GM23338 (cell line): ENCODE data around the gene ARHGEF25. TPM values are rescaled to one million over a fixed set of nuclear protein-coding genes. Genes with fewer than 3 reads are reported as not detected.

Source experiments
- ATAC-seq: fragments of 200-7000 bp; cut with Tn5 transposase; 3 replicates; pipeline ENCODE4 v1.9.1; 2020
- DNase-seq: peaks from one replicate; pipeline ENCODE4 v3.0.0-alpha.2; 2015; ENCODE audit warnings: low spot score
- H2AFZ ChIP-seq: fragments of 200-600 bp; sonication (generic); 2 replicates; pipeline ENCODE4 v1.8.0; 2016; ENCODE audit warnings: antibody characterized with exemption, mild to moderate bottlenecking, moderate library complexity
- H3F3A ChIP-seq: fragments of 200-600 bp; sonication (generic); replicated peaks from 2 replicates; pipeline ENCODE4 v1.8.0; 2017; ENCODE audit warnings: antibody characterized with exemption, mixed run types, low read depth
- H3K27ac ChIP-seq: fragments of 200-600 bp; sonication (generic); 2 replicates; pipeline ENCODE4 v1.6.1; 2016; ENCODE audit warnings: low read depth
- H3K27me3 ChIP-seq: fragments of 200-600 bp; sonication (generic); 2 replicates; pipeline ENCODE4 v1.8.0; 2016; ENCODE audit warnings: mild to moderate bottlenecking, mixed run types, moderate library complexity; ENCODE audit not compliant: insufficient read depth
- H3K36me3 ChIP-seq: fragments of 200-600 bp; sonication (generic); 2 replicates; pipeline ENCODE4 v1.8.0; 2016; ENCODE audit warnings: mild to moderate bottlenecking; ENCODE audit not compliant: insufficient read depth
- H3K4me1 ChIP-seq: fragments of 200-600 bp; sonication (generic); 2 replicates; pipeline ENCODE4 v1.8.0; 2016; ENCODE audit warnings: mild to moderate bottlenecking, moderate library complexity; ENCODE audit not compliant: insufficient read depth
- H3K4me2 ChIP-seq: fragments of 200-600 bp; sonication (generic); 2 replicates; pipeline ENCODE4 v1.7.1; 2017; ENCODE audit warnings: mixed run types
- H3K4me3 ChIP-seq: fragments of 200-600 bp; sonication (generic); 2 replicates; pipeline ENCODE4 v1.6.1; 2016; ENCODE audit warnings: mixed run types
- H3K79me2 ChIP-seq: fragments of 200-600 bp; sonication (generic); replicated peaks from 2 replicates; pipeline ENCODE4 v1.8.0; 2017; ENCODE audit warnings: mild to moderate bottlenecking; ENCODE audit not compliant: insufficient read depth
- H3K9me2 ChIP-seq: fragments of 200-600 bp; sonication (generic); 2 replicates; pipeline ENCODE4 v1.8.0; 2017; ENCODE audit not compliant: insufficient read depth
- H4K20me1 ChIP-seq: fragments of 200-600 bp; sonication (generic); replicated peaks from 2 replicates; pipeline ENCODE4 v1.8.0; 2017; ENCODE audit warnings: mild to moderate bottlenecking; ENCODE audit not compliant: insufficient read depth
- H3K27ac Mint-ChIP-seq: 2 replicates; pipeline ENCODE4 v1.8.0; 2020; ENCODE audit warnings: inconsistent platforms, mild to moderate bottlenecking, moderate library complexity, mixed read lengths
- H3K27me3 Mint-ChIP-seq: 3 replicates; pipeline ENCODE4 v1.8.0; 2022; ENCODE audit warnings: low read depth, mild to moderate bottlenecking, moderate library complexity, mixed read lengths, inconsistent platforms; ENCODE audit not compliant: insufficient read depth, poor library complexity
- H3K36me3 Mint-ChIP-seq: 3 replicates; pipeline ENCODE4 v1.8.0; 2021; ENCODE audit warnings: low read depth, mild to moderate bottlenecking, inconsistent platforms, moderate library complexity, mixed read lengths
- H3K4me1 Mint-ChIP-seq: 3 replicates; pipeline ENCODE4 v1.8.0; 2020; ENCODE audit warnings: mild to moderate bottlenecking, inconsistent platforms, mixed read lengths
- H3K4me3 Mint-ChIP-seq: 3 replicates; pipeline ENCODE4 v1.8.0; 2021; ENCODE audit warnings: moderate library complexity, mild to moderate bottlenecking, inconsistent platforms, mixed read lengths
- H3K9me3 Mint-ChIP-seq: 3 replicates; pipeline ENCODE4 v1.8.0; 2020; ENCODE audit warnings: moderate library complexity, mild to moderate bottlenecking, inconsistent platforms, mixed read lengths
- CREB1 ChIP-seq: fragments of 250-450 bp; sonication (Bioruptor Pico); IDR thresholded peaks from 2 replicates; pipeline ENCODE4 v1.5.0; 2020; ENCODE audit warnings: low read depth, mild to moderate bottlenecking, moderate library complexity
- ETS1 ChIP-seq: IDR thresholded peaks from 2 replicates; pipeline ENCODE4 v1.6.1; 2016; ENCODE audit warnings: antibody characterized with exemption
- EZH2 ChIP-seq: fragments of 200-600 bp; sonication (generic); IDR thresholded peaks from one replicate; pipeline ENCODE4 v1.8.0; 2017; ENCODE audit warnings: antibody characterized with exemption, mild to moderate bottlenecking, low read depth; ENCODE audit not compliant: unreplicated experiment
- JUNB ChIP-seq: IDR thresholded peaks from one replicate; pipeline ENCODE4 v1.6.1; 2016; ENCODE audit warnings: antibody characterized with exemption; ENCODE audit not compliant: unreplicated experiment
- NANOG ChIP-seq: IDR thresholded peaks from 2 replicates; pipeline ENCODE4 v1.6.1; 2016; ENCODE audit warnings: antibody characterized with exemption, borderline replicate concordance
- POLR2AphosphoS5 ChIP-seq: IDR thresholded peaks from 2 replicates; pipeline ENCODE4 v1.6.1; 2016; ENCODE audit warnings: antibody characterized with exemption, low read depth
- REST ChIP-seq: IDR thresholded peaks from one replicate; pipeline ENCODE4 v1.6.1; 2018; ENCODE audit warnings: antibody characterized with exemption; ENCODE audit not compliant: unreplicated experiment
- STAT1 ChIP-seq: IDR thresholded peaks from one replicate; pipeline ENCODE4 v1.6.1; 2016; ENCODE audit warnings: antibody characterized with exemption; ENCODE audit not compliant: unreplicated experiment
- ZNF114 ChIP-seq: fragments of 250-450 bp; sonication (Bioruptor Pico); IDR thresholded peaks from 2 replicates; pipeline ENCODE4 v1.5.0; 2020; ENCODE audit warnings: mild to moderate bottlenecking, moderate library complexity
- ZNF331 ChIP-seq: fragments of 250-450 bp; sonication (Bioruptor Pico); IDR thresholded peaks from 2 replicates; pipeline ENCODE4 v1.5.0; 2020; ENCODE audit warnings: low read depth, mild to moderate bottlenecking, moderate library complexity
- polyA plus RNA-seq: library from polyadenylated mRNA; unstranded; fragments of >200 nt; fragmentation: Nextera tagmentation; extraction: Ambion mirVana; gene quantifications from 2 replicates; pipeline ENCODE4 v1.2.1, GENCODE V29; 2016
- total RNA-seq: library from RNA; depleted of rRNA; stranded (reverse); fragments of >200 nt; shearing (Covaris generic); gene quantifications from 2 replicates; pipeline ENCODE4 v1.2.3, GENCODE V29; 2014
- TF ChIP-seq, protein P1 (sequence below), 2 experiments: fragments of 200-600 bp in 1 of 2; sonication (generic) in 1 of 2; conservative IDR thresholded peaks; 2 replicates each; pipeline versions ENCODE4 v1.5.1 to v1.6.1; 2016 to 2017; ENCODE audit warnings: antibody characterized with exemption in 2 of 2, low read depth in 2 of 2, mild to moderate bottlenecking in 2 of 2, moderate library complexity in 1 of 2

ARHGEF25 gene
- total and polyA plus RNA-seq, 2 experiments from 2014 or later: 0.53 to 10.2 TPM

DNA sequence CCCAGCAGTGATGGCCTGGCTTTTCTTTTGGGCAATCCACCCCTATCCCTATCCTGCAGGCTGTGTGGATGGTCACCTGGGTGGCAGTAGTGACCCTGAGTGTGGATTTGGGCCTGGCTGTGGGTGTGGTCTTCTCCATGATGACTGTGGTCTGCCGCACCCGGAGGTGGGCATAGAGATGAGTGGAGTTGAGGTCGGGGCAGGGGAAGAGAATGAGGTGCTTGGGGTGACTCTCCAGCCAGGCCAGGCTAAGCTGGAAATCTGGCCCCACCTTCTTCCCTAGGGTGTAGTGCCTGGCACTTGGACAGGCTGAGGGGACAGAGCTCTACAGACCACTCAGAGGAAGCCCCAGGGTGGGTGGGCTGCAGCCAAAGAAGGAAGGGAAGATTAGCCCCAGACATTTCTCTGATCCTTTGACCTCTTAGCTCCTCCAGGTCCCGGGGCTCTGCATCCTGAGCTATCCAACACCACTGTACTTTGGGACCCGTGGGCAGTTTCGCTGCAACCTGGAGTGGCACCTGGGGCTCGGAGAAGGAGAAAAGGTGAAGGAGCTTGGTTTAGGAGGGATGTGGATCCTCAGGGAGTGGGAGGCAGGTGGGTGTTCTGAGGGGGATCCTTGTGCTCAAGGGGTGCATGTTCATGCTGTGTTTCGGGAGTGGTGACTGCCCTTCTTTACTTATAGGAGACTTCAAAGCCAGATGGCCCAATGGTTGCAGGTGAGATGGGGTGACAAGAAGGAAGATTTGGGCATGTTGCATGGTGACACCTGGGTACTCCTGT is 13.4 kb downstream of the ARHGEF25 start (continued):
- TF ChIP-seq, protein P1, sequence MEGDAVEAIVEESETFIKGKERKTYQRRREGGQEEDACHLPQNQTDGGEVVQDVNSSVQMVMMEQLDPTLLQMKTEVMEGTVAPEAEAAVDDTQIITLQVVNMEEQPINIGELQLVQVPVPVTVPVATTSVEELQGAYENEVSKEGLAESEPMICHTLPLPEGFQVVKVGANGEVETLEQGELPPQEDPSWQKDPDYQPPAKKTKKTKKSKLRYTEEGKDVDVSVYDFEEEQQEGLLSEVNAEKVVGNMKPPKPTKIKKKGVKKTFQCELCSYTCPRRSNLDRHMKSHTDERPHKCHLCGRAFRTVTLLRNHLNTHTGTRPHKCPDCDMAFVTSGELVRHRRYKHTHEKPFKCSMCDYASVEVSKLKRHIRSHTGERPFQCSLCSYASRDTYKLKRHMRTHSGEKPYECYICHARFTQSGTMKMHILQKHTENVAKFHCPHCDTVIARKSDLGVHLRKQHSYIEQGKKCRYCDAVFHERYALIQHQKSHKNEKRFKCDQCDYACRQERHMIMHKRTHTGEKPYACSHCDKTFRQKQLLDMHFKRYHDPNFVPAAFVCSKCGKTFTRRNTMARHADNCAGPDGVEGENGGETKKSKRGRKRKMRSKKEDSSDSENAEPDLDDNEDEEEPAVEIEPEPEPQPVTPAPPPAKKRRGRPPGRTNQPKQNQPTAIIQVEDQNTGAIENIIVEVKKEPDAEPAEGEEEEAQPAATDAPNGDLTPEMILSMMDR (conservative IDR thresholded peaks at IDR 0.05; ENCODE audit: low read depth in 2 of 2): no peak
- TF ChIP-seq EZH2 (no peak), ZNF114 (CRISPR knock-in tag) (no peak), NANOG (no peak), REST (no peak), POLR2AphosphoS5 (no peak), ETS1 (no peak)

GRCh38 chr12:57625261-57626032 is 14.2 kb downstream of the ARHGEF25 start:
- H3K27me3 Mint-ChIP-seq: peaks cover 100% of the 10 kb centered on the region
- Histone ChIP-seq H3K4me1 (peaks cover 20% of the 10 kb centered on the region), H3K4me3 (no peak overlapping the region), H4K20me1 (peaks cover 22% of the 10 kb centered on the region), H3F3A (peaks cover 10% of the 10 kb centered on the region; the same call in 1 of the 2 replicates), H3K4me2 (no peak overlapping the region), H3K27ac (no peak overlapping the region), H3K9me2 (no peaks in the 10 kb centered on the region), H3K36me3 (no peaks in the 10 kb centered on the region), H3K79me2 (no peaks in the 10 kb centered on the region), H3K27me3 (peaks cover 100% of the 10 kb centered on the region), H2AFZ (no peak overlapping the region)
- no peaks in the 10 kb centered on the region; the same call in 2 of the 3 replicates for H3K36me3 Mint-ChIP-seq
- DNase-seq: no peak
- no peaks in the 10 kb centered on the region for H3K9me3 Mint-ChIP-seq
- H3K4me1 Mint-ChIP-seq: peaks cover 33% of the 10 kb centered on the region
- no peak overlapping the region; the same call in 2 of the 3 replicates for H3K4me3 Mint-ChIP-seq
- no peak overlapping the region for H3K27ac Mint-ChIP-seq
- ATAC-seq: no peak
- TF ChIP-seq EZH2 (no peak), CREB1 (CRISPR knock-in tag) (no peak), ZNF114 (CRISPR knock-in tag) (no peak), POLR2AphosphoS5 (no peak), ETS1 (no peak), STAT1 (no peak), ZNF331 (no peak), NANOG (no peak), JUNB (no peak)
- TF ChIP-seq, protein P1 (conservative IDR thresholded peaks at IDR 0.05; ENCODE audit: low read depth in 2 of 2): no peak
